ENCODE data around the gene CHRDL1.

DNA sequence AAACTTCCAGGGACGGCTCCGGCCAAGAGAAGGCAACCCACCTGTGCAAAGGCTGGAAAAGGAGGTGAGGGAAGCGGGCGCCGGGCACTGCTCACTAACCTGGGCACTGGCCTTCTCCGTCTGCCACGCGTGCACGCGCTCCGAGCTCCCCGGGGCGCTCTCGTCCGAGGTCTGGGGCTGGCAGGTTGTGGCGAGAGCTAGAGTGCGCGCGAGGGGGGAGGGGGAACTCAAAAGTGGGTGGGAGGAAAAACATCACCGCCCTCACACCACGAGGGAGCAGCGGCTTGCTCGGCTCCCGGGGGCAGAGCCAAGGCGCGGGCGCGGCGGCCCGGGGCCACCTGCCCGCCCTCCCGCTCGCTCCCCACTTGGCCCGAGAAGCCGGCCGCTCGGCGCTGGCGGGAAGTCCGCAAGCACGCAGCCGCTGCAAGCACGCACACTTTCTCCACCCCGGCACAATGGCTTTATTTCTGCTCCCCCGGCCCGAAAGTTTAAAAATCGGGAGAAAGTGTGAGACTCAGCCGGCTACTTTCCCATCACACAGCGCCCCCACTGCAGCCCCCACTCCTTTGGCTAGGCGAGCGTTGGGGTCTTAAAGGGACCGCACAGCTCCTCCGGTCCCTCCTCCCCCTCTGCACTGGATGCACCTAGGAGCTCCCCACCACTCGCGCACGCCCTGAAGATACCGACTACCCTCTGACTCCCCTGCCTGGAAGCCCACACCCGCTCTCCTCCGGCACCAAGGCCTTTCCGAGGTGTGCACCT, at the start of gene CHRDL1:
- TF ChIP-seq EZH2 (IDR thresholded peaks at IDR 0.05; ENCODE audit: insufficient read depth, poor library complexity, severe bottlenecking) (no peak), EZH2phosphoT487 (IDR thresholded peaks at IDR 0.05; ENCODE audit: insufficient read depth, low read depth) (no peak)
